ENCODE data around the gene ZNF554.

Gene ZNF554

DNA sequence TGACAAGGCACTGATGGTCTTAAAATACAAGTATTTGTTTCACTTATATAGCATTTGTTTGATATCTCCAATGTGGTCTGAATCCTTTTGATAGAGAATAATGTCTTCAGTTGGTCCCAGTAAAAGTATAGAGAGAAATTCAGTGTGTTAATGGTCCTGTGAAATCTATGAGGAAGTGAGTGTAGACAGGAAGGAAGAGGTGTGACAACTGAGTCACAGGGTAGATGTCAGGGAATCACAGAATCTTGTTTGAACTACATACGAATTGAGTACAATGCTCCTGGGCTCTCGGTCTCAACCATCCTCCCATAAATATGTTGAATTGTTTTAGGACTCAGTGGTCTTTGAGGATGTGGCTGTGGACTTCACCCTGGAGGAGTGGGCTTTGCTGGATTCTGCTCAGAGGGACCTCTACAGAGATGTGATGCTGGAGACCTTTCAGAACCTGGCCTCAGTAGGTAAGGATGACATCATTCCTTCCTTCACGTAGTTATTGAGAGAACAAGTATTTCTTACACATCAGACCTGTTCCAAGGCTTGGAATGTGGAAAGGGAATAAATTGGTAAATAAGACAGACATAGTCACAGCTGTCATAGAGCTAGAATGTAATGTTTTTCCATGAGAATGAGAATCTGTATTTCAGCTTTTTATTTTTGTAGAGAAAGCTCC, 30.7 kb downstream of the ZNF554 start:
- TF ChIP-seq, protein P1, sequence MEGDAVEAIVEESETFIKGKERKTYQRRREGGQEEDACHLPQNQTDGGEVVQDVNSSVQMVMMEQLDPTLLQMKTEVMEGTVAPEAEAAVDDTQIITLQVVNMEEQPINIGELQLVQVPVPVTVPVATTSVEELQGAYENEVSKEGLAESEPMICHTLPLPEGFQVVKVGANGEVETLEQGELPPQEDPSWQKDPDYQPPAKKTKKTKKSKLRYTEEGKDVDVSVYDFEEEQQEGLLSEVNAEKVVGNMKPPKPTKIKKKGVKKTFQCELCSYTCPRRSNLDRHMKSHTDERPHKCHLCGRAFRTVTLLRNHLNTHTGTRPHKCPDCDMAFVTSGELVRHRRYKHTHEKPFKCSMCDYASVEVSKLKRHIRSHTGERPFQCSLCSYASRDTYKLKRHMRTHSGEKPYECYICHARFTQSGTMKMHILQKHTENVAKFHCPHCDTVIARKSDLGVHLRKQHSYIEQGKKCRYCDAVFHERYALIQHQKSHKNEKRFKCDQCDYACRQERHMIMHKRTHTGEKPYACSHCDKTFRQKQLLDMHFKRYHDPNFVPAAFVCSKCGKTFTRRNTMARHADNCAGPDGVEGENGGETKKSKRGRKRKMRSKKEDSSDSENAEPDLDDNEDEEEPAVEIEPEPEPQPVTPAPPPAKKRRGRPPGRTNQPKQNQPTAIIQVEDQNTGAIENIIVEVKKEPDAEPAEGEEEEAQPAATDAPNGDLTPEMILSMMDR (IDR thresholded peaks at IDR 0.05; ENCODE audit: borderline replicate concordance, insufficient read depth, low read depth, low read length): no peak
- H3K4me3 ChIP-seq (ENCODE audit: low read depth, low read length): no peak overlapping the region

DNA sequence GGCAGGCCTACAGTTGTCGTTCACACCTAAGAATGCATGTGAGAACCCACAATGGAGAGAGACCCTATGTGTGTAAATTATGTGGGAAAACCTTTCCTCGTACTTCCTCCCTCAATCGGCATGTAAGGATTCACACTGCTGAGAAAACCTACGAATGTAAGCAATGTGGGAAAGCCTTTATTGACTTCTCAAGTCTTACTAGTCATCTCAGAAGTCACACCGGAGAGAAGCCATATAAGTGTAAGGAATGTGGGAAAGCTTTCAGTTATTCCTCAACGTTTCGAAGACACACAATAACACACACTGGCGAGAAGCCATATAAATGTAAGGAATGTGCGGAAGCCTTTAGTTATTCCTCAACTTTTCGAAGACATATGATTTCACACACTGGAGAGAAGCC, 32.9 kb downstream of the ZNF554 start:
- TF ChIP-seq, protein P1 (IDR thresholded peaks at IDR 0.05; ENCODE audit: borderline replicate concordance, insufficient read depth, low read depth, low read length): no peak
- no peak overlapping the region for H3K4me3 ChIP-seq (ENCODE audit: low read depth, low read length)

DNA sequence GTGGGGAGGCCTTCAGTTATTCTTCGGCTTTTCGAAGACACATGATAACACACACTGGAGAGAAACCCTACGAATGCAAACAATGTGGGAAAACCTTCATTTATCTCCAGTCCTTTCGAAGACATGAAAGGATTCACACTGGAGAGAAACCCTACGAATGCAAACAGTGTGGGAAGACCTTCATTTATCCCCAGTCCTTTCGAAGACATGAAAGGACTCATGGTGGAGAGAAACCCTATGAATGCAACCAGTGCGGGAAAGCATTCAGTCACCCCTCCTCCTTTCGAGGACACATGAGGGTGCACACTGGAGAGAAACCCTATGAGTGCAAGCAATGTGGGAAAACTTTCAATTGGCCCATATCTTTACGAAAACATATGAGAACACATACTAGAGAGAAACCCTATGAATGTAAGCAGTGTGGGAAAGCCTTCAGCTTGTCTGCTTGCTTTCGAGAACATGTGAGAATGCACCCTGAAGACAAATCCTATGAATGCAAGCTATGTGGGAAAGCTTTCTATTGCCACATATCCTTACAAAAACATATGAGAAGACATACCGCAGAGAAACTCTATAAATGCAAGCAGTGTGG, 33.4 kb downstream of the ZNF554 start:
- TF ChIP-seq, protein P1 (IDR thresholded peaks at IDR 0.05; ENCODE audit: borderline replicate concordance, insufficient read depth, low read depth, low read length): no peak

DNA sequence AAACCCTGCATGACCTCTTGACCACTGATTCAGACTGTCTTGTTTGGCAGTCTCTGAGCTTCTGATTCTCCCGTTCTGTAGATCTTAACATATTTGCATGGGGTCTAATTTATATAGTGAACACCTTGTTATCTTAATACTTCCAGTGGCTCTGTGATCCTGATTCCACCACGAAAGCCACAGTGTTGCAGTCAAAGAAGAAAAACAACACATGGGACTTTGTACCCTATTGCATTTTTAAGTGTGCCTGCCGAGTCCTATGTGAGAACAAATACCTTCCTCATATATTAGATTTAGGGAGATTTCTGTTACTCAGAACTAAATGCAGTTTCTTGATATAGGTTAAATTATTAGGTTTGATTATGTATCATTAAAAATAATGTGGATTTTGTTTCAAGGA, 35.2 kb downstream of the ZNF554 start:
- H3K4me3 ChIP-seq (ENCODE audit: low read depth, low read length): no peak overlapping the region
- TF ChIP-seq, protein P1 (IDR thresholded peaks at IDR 0.05; ENCODE audit: borderline replicate concordance, insufficient read depth, low read depth, low read length): no peak

More for the DNA sequence above, 33.4 kb downstream of the ZNF554 start:
- H3K4me3 ChIP-seq (ENCODE audit: low read depth, low read length): no peak overlapping the region

DNA sequence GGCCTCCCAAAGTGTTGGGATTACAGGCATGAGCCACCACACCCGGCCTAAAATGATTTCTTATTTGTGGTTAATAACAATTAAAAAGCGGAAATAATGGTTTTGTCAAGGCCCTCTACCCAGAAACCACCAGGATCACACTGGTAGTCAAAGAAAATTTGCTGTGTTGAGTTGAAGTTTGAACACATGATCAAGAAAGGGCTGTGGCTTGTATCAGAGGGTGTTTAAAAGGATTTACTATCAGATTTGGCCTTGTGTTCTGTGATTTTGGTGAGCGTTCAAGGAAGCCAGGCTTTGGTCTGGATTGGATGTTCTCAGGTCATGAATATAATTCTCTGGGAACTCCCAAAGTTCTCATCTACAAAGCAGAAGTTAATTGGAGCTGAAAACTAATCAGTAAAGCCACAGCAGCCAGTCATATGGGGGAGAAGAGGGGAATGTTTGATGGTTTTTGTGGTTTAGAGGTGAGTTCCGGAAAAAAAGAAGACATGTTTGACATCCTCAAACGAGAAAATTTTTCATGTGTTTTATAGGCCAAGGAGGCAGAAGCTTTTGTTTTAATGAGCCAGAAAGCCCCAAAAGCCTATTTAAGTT, 36.9 kb downstream of the ZNF554 start:
- TF ChIP-seq, protein P1 (IDR thresholded peaks at IDR 0.05; ENCODE audit: borderline replicate concordance, insufficient read depth, low read depth, low read length): no peak
- H3K4me3 ChIP-seq (ENCODE audit: low read depth, low read length): no peak overlapping the region

DNA sequence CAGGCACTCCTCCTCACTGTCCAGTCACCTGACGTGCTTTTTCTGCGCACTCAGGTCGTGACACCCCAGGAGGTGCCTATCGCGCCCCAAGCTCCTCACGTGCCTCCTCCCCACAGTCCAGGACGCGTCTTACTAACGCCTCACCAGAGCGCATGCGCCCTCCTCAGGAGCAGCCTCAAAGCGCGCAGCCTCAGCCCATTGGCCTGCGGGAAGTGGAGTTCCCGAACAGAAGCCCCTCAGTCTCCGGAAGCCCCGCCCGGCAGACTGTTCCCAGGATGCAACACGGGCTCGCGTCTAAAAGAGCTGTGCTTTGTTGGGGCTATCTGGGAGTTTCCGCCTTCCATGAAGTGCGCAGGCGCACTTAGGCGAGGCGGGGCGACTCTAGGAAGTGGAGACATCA, 39.2 kb downstream of the ZNF554 start:
- H3K4me3 ChIP-seq (ENCODE audit: low read depth, low read length): no peak overlapping the region
- TF ChIP-seq, protein P1 (IDR thresholded peaks at IDR 0.05; ENCODE audit: borderline replicate concordance, insufficient read depth, low read depth, low read length): no peak

DNA sequence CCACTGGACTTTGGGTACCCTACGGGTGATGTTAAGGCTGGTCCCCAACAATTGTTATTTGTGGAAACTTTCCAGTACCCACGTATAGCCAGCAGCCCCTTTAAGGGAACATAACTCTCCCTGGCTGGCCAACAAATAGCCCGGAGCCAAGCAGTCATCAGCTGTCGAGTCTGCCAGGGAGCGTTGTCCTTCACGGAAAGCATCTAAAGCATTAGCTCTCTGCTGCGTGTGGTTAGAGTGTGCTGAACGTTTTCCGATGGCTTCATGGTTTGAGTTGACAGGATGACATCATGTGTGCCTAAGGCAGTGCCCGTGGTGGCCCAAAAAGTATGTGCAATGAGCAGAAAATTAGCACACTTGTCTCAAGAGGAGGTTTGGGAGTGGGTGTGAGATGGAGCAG, 44.1 kb downstream of the ZNF554 start:
- TF ChIP-seq, protein P1 (IDR thresholded peaks at IDR 0.05; ENCODE audit: borderline replicate concordance, insufficient read depth, low read depth, low read length): no peak
- H3K4me3 ChIP-seq (ENCODE audit: low read depth, low read length): no peak overlapping the region
